OCI-M2 (cell line): Measurements from ENCODE around the gene HSD11B1L.
A peak's percentile ranks its signal among the peaks of the same experiment; 100 is the strongest.

ENCODE experiments used
- DNase-seq: peaks from one replicate; lab custom pipeline; 2025; ENCODE audit not compliant: unreplicated experiment; lab: John Stamatoyannopoulos, UW

Gene HSD11B1L

GRCh38 chr19:5680437-5681368 lies at the start of gene HSD11B1L, which contains the start of gene MICOS13:
Gene HSD11B1L, plus strand, starts transcription at chr19:5681027. Its CDS starts 3,806 bp downstream, at chr19:5684833.
Gene MICOS13, minus strand, starts transcription at chr19:5680516. Its CDS starts 30 bp downstream, at chr19:5680486.
- peak; percentile 87 for DNase-seq

DNA sequence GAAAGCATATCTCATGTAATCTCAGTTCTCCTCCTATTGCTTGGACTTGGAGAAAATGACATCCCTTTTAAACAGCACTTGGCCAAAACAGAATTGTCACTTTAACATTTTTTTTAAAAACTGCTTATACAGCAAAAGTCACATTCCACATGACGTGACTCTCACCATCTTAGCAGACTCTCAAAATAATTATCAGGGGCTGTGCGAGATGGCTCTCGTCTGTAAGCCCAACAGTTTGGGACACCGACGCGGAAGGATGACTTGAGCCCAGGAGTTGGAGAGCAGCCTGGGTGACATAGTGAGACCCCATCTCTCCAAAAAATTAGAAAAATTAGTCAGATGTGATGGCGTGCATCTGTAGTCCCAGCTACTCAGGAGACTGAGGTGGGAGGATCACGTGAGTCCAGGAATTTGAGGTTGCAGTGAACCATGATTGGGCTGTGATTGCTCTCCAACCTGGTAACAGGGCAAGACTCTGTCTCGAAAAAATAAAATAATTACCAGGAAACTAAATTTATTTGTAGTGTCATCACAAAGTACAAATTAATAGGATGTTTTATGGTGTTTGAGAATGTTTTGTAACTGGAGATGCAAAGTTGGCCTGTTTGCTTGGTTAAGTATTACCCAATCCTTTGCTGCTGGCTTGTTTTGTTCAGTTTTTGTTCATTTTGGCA lies 49.1 kb upstream of the HSD11B1L start:
- DNase-seq = no peak

DNA sequence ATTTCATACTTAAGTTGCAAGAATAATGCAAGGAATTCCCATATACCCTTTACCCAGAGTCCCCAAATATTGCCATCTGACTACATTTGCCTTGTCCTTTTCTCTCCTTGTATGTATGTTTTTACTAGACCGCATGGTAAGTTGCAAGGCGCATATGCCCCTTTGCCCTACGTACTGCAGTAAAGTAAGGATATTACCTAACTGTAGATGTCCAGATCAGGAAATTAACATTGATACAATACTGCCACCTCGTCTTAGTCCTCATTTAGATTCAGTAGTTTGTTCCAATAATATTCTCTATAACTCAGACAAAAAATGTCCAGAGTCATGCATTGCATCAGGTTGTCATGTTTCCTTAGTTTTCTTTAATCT lies 48.6 kb upstream of the HSD11B1L start:
- DNase-seq = no peak

DNA sequence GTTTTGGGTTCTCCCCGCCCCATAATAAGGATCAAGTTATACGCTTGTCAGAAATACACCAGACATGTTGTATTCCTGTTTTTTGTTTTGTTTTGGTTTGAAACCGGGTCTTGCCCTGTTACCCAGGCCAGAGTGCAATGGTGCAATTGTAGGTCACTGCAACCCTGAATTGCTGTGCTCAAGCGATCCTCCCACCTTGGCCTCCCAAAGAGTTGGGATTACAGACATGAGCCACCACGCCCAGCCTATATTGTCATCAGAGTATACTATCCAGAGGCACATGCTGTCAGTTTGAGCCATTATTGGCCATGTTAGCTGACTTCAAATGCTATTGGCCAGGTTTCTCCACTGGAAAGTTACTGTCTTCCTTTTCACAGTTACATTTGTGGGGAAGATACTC lies 48.2 kb upstream of the HSD11B1L start:
- DNase-seq = no peak

DNA sequence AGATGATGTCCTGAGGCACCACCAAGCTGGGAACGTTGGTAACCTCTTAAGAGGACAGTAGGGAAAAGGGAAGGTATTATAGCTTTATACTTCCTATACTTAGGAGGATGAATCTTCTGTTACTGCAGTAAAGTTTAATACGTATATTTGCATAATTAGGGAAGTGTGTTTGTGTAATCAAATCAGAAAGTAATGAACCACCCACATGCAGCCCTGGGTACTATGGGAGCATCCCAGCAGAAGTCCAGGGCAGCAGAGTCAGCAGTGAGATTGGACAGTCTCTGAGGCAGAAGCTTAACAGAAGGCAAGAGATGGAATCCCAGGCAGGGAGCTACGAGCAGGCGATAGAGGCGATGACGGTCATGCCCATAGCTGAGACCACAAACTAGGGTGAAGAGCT lies 45.4 kb upstream of the HSD11B1L start:
- DNase-seq = no peak

DNA sequence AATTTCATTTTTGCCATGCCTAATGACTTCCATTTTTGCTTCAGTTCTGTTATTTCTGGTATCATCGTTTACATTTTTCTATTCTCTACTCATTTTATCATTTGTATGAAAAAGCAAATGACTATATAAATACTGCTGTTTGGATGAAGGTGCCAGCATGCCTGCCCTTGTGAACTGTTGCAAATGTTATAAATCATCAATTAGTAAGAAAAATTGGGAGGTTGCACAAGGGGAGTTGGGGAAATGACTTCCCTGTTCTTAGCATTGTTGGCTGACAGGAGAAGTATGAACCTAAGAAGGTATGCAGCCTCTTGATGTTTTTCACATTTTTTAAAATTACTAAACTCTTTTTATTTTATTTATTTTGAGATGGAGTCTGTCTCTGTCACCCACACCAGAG lies 42.9 kb upstream of the HSD11B1L start:
- no peak for DNase-seq

GRCh38 chr19:5641171-5641570 lies 39.7 kb upstream of the HSD11B1L start:
- DNase-seq = no peak

GRCh38 chr19:5642204-5642603 lies 38.6 kb upstream of the HSD11B1L start:
- DNase-seq = no peak

DNA sequence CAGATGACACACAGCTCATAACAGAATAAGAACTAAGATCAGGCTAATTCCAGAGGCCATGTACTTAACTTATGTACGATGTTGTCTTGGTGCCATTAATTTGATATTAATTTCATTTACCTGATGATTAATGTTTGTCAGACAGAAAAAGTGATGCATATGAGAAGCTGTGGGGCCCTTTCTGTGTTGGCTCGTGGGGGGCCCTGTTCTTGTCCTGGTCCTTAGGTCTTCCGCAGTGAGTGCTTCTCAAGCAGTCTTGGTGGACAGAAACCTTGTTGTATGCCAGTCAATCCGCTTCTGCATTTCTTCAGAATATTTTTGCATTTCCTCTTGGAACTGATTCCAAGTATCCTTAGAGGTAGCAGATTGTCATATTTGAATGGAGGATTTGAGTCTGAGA lies 37.8 kb upstream of the HSD11B1L start:
- no peak for DNase-seq

DNA sequence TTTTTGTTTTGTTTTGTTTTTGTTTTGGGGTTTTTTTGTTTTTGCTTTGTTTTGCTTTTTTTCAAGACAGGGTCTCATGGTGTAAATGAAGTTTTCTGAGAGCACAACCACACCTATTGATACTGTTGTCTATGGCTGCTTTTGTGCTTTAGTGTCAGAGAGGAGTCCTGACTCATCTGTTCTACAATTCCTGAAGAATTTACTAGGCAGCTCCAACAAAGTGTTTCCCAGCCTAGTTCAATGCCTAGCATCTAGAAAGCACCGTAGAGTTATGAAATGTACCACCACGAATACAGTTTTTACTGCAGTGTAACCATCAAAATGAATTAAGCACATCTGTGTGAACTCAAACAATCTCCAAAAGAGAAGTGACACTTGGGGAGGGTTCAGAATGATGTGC lies 36.8 kb upstream of the HSD11B1L start:
- no peak for DNase-seq

- no peak for DNase-seq
Observed at GRCh38 chr19:5645409-5645808, 35.4 kb upstream of the HSD11B1L start.

GRCh38 chr19:5646703-5647102 lies 34.1 kb upstream of the HSD11B1L start:
- DNase-seq = no peak

DNA sequence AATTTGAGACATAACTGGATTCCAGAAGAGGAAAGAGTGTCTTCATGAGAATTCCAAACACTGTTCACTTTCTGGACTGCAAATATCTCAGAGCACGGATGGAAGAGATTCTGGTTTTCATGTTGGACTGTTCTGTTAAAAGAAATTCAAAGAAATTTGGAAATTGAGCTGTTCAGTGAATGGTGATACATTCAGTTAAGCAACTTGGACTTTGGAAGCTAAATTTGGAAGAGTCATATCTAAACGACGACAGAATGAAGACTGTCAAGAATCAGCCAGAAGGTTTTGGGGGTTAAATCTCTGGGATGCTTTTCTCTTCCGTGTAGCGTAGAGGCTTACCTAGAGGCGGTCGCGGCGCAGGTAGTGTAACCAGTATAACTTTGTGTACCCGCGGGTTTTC lies 32.4 kb upstream of the HSD11B1L start:
- no peak for DNase-seq

DNA sequence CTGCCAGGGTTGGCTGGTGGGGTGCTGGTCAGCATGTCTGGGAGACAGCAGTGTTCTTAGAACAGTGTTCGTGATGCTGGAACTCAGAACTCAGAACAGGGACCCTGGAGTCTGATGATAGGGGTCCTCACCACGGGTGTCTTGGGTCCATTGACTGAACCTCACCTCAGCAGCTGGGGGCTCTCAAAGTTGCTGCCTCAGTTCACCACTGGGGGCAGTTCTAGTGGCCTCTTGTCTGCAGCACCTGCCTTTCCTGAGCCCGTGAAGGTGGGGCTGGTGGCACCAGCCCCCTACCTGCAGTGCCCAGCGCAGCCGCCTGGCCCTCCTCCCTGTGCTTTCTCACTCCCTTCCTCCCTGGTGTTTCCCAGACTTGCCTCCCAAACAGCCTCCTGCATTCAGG lies 29.5 kb upstream of the HSD11B1L start:
- no peak for DNase-seq

- DNase-seq = no peak
Observed at GRCh38 chr19:5652261-5652660, 28.6 kb upstream of the HSD11B1L start.

DNA sequence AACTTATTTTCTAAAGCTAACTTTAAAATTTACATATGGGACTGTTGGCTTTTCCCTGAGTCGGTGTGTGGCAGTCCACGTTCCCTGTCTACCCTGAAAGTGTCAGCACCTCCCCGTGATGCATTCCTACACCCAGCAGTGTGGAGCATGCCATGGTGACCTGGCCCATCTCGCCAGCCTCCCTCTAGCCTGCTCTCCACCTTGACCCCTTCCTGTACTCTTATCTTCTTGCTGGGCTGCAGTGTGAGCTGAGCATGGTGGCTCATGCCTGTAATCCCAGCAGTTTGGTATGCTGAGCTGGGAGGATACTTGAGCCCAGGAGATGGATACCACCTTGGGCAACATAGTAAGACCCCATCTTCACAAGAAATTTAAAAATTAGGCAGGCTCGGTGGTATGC lies 25.9 kb upstream of the HSD11B1L start:
- DNase-seq = no peak

DNA sequence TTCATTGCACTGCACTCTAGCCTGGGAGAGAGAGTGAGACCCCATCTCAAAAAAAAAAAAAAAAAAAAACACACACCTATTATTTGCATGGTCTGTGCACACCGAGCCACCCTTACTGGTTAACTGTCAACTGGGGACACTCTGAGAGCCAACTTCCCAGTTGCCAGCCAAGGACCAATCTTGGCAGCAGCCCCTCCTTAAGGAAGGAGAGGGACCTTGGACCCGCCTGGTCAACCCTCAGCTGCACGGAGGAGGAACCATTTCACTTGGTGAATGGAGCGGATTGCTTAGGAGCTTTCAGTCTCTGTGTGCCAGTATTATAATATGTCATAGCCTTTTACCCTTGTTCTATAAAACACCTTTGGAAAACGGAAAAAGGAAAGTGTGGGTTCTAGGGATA lies 25.4 kb upstream of the HSD11B1L start:
- DNase-seq = no peak

GRCh38 chr19:5661483-5661882 lies 19.3 kb upstream of the HSD11B1L start:
- no peak for DNase-seq

GRCh38 chr19:5663904-5664303 lies 16.9 kb upstream of the HSD11B1L start:
- no peak for DNase-seq

DNA sequence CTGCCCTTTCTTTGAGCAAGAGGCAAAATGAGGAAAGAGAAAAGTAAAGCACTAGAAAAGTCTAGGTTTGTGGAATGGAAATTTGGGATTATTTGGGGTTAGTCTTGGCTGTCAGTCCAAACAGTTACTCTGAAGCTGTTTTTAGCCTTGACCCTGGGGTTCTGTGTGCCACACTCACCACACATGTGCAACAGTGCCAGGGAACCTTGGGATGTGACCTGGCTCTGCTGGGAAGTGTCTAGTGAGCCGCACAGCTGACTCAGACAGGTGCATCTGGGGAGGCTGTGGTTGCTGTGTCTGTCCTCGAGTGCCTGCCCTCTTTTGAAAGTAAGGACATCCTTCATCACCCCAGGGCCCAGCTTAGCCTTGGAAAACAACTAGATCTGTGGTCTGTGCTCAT lies 16.3 kb upstream of the HSD11B1L start:
- DNase-seq = no peak

- no peak for DNase-seq
Observed at GRCh38 chr19:5665781-5666513, 14.9 kb upstream of the HSD11B1L start.
